ENCODE results near the gene HDAC1.
"Not testable (repeated sequence)": the region's sequence is repeated elsewhere in the genome, so short reads cannot be mapped to it uniquely, and the experiment has no call there.

The HDAC1 gene

DNA sequence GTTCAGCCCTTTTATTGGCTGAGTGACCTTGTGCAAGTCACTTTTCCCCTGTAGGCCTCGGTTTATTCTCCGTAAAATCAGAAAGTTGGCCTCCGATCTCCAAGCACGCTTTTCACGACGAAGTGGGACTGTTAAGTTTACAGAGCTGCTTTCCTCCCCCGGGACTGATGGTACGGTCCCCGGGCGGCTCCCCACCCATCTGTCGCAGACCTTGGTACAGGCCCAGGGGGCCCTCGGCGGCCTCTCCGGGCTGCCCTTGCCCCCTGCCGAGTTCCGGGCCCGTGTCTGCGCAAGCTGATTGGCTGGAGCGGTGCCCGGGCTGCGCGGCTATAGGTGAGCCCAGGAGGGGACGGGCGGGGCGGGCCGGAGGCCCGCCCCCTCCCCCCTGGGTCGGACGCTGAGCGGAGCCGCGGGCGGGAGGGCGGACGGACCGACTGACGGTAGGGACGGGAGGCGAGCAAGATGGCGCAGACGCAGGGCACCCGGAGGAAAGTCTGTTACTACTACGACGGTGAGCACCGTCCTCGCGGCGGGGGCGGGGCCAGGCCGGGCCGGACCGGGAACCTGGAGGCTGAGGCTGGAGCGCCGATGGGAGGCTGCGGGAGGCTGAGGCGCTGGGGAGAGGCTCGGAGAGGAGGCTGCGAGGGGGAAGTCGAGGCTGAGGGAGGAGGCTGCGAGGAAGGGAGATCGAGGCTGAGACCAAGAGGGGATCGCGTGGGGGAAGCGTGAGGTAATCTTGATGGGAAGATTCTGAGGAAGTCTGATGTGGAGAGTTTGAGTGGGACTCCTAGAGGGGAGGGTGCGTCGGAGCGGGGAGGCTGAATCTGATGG is at the start of gene HDAC1:
Gene HDAC1 (plus strand): TSS at position 376 of the 831 bp plus-strand sequence. CDS start 87 bp downstream, at position 463.
- DNase-seq (ENCODE audit: low read depth, low spot score): peak; percentile 41

GRCh38 chr1:32242341-32242851 is 49.5 kb upstream of the HDAC1 start:
- no peak for DNase-seq (ENCODE audit: low read depth, low spot score)

DNA sequence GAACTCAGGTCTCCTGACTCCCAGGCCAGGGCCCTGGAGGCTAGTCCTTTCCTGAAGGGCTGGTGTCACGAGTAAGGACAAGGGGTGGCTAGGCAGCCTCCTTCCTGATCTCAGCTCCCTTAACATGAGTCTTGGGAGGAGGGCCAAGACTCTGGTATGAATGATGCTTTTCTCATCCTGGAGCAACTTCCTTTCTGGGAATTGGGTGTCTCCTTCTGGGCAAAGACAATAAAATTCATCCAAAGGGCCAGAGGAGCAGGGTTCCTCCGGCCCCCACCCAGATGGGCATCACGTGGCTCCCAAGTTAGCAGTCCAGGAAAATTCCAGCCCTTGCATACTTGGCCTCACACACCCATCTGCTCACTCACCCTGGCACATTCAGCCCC is 45.0 kb upstream of the HDAC1 start, which contains the start of gene FAM167B:
Gene FAM167B (plus strand): TSS at position 335 of the 386 bp plus-strand sequence. CDS start 200 bp downstream, outside the sequence.
- DNase-seq (ENCODE audit: low read depth, low spot score): no peak

DNA sequence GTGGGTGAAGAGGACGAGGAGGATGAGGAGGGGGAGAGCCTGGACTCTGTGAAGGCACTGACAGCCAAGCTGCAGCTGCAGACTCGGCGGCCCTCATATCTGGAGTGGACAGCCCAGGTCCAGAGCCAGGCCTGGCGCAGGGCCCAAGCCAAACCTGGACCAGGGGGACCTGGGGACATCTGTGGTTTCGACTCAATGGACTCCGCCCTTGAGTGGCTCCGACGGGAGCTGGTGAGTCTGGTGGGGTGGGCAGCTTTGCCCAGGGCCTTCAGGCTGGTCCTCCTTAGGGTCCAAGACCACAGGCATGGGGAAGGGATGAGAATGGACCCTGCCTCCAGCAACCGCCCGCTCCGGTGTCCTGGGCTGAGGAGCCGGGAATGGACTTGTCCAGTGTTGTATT is 44.4 kb upstream of the HDAC1 start:
- no peak for DNase-seq (ENCODE audit: low read depth, low spot score)

GRCh38 chr1:32247983-32248889 is 43.6 kb upstream of the HDAC1 start:
- no peak for DNase-seq (ENCODE audit: low read depth, low spot score)

DNA sequence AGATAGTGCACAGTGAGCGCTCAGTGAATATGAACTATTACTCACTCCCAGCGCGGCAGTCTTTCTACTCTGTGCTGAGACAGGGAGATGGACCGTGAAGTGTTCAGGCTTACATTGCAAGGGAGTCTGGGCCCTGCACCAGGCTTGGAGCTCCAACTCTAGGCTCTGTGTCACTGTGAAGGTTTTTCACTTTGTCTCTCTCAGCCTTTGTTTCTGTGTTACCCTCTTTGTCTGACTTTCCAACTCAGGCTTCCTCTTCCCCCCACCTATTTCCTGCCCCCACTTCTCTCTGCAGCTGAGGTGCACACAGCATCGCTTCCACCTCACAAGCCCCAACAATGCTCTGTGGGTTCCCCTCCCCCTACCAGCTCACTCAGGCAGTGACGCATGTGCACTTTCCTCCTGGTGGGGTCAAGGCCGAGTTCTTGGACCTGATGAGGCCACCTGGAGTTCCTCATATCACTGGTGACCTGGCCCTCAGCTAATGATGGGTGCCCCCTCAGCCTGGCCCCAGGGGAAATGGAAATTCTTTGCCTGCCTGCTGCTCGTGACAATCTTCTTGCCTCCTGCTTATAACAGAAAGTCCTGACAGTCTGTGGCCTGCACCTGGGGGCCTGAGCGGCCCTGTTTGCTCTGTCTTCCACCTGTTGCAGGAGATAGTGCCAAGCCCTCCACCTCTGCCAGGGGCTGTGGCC is 41.9 kb upstream of the HDAC1 start:
- no peak for DNase-seq (ENCODE audit: low read depth, low spot score)

DNA sequence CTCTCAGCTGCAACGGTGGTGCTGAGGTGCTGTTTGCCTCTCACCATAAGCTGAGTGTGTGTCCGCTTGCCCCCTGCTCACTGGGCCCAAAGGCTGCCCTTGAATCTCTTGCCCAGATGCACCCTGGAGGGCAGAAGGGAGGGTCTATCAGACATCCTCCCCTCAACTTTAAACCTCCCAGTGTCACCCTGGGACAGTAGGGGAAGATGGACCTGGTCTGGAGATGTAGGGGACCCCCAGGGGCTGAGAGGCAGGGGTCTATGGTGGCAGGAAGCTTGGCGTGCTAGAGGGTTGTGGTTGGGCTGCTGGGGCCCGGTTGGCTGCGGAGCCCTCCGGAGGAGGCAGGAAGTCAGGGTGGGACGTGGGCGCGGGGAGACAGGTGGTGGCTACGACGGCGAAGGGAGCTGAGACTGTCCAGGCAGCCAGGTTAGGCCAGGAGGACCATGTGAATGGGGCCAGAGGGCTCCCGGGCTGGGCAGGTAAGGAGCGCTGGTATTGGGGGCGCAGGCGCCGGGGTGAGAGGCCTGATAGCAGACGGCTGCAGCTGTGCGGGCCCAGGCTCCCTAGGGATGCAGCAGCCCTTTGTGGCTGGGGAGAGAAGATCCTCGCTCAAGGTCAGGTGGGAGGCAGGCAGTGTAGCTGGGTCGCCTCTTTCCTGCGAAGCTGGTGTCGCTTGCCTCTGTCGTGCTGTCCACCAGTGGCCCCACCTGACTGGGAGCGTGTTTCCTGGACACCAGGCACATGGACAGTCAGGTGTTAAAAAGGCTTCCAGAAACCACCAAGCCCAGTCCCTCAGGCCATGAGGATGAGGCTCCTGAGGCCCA is 40.8 kb upstream of the HDAC1 start, which contains the start of gene LCK:
Gene LCK (plus strand): TSS at position 373 of the 824 bp plus-strand sequence. CDS start 23,065 bp downstream, outside the sequence.
- no peak for DNase-seq (ENCODE audit: low read depth, low spot score)

GRCh38 chr1:32255072-32256071 is 36.5 kb upstream of the HDAC1 start:
- no peak for DNase-seq (ENCODE audit: low read depth, low spot score)

DNA sequence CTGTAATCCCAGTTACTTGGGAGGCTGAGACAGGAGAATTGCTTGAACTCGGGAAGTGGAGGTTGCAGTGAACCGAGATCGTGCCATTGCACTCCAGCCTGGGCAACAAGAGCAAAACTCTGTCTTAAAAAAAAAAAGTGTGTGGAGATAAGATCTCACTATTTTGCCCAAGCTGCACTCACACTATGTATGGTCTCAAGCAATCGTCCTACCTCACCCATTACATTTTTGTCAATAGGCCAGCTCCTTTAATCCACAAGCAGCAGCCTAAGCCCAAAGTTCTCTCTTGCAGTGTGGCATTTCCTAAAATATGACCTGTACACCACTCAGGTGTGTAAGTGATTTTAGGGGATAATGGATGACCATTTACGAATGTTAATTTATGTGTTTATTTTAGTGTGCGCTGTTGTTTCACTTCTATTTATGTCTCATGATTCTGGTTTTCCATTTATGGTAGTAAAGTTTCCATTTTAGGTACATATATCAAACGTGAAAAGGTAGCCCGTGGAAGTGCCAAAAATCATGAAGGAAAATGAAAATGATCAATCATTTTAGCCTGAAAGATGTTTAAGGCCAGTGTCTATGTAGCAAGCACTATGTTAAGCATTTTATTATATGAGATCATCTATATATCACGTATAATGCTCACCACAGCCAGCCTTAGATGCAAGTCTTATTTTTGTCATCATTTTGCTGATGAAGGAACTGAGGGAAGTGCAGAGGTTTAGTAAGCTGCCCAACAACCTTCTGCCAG is 35.2 kb upstream of the HDAC1 start:
- no peak for DNase-seq (ENCODE audit: low read depth, low spot score)

DNA sequence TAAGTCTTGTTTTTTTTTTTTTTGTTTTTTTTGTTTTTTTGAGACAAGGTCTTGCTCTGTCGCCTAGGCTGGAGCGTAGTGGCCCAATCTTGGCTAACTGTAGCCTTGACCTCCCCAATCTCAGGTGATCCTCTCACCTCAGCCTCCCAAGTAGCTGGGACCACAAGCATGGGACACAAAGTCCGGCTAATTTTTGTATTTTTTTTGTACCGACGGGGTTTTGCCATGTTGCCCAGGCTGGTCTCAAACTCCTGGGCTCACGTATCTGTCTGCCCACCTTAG is 34.7 kb upstream of the HDAC1 start:
- DNase-seq (ENCODE audit: low read depth, low spot score): no peak

- DNase-seq (ENCODE audit: low read depth, low spot score): not testable (repeated sequence)
Observed at GRCh38 chr1:32263236-32263593, 28.7 kb upstream of the HDAC1 start.

DNA sequence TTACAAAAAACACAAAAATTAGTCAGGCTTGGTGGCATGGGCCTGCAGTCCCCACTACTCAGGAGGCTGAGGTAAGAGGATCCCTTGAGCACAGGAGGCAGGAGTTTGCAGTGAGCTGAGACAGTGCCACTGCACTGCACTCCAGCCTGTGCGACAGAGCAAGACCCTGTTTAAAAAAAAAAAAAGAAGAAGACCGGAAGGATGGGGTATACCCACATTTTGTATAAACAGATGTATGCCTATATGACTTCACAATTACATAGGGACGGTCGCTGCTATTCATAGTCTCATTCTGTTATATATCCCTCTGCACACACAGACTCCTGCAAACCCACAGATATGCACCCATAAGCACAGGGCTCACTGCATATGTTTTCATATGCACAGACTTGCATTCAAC is 28.1 kb upstream of the HDAC1 start:
- DNase-seq (ENCODE audit: low read depth, low spot score): no peak

GRCh38 chr1:32265846-32266245 is 26.0 kb upstream of the HDAC1 start:
- no peak for DNase-seq (ENCODE audit: low read depth, low spot score)

DNA sequence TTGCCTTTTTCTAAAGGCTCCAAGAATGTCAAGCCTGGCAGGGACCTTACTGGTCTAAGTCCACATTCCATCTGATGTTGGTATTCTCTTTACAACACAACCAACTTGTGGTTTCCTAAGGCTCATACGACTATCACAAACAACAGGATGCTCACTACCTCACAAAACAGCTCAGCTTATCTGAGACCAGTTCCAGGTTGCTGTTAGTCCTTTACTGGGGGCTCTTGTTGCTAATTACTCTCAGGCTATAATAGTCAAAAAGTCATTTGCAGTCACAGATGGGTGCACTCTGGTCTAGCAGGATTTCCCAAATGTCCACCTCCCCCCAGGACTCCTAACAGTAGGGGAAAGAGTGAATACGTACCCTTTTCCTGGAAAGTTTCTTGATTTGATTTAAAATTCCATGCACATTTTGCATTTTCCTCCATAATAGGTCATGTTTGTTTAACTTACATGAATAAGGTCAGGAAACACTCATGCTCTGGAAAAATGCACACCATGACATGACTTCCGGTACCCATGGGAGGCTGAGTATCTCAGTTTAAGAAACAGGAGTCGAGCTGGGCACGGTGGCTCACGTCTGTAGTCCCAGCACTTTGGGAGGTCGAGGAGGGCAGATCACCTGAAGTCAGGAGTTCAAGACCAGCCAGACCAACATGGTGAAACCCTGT is 24.8 kb upstream of the HDAC1 start:
- DNase-seq (ENCODE audit: low read depth, low spot score): no peak

GRCh38 chr1:32269744-32270143 is 22.1 kb upstream of the HDAC1 start:
- no peak for DNase-seq (ENCODE audit: low read depth, low spot score)

GRCh38 chr1:32272557-32273390 is 19.1 kb upstream of the HDAC1 start:
- no peak for DNase-seq (ENCODE audit: low read depth, low spot score)

GRCh38 chr1:32273391-32274208 is 18.3 kb upstream of the HDAC1 start:
- DNase-seq (ENCODE audit: low read depth, low spot score): no peak

All from brain pericyte (primary cell).